ENCODE data around the gene FGFR2. TPM values are rescaled to one million over a fixed set of nuclear protein-coding genes. Genes with fewer than 3 reads are reported as not detected.
"Not testable (repeated sequence)": the region's sequence is repeated elsewhere in the genome, so short reads cannot be mapped to it uniquely, and the experiment has no call there.

FGFR2 gene
- total and polyA plus RNA-seq, 12 donors: 0.09 to 0.81 (median 0.51) TPM

GRCh38 chr10:121521794-121522556, 76.3 kb downstream of the FGFR2 start:
- WGBS, 2 donors: 84 to 87% methylated on average over 11 of the region's 11 CpGs
- no peaks in the 10 kb centered on the region for H3K36me3 ChIP-seq
- ATAC-seq (no peak), DNase-seq (no peak)
- H3K4me3 ChIP-seq: no peak overlapping the region
- H3K27ac ChIP-seq: no peak overlapping the region
- intact Hi-C loops (cut with DNase I): no loop called here
- no peak for TF ChIP-seq CTCF (IDR thresholded peaks at IDR 0.05)
- peaks cover 0 to 20% (median 3%) of the 10 kb centered on the region in 7 donors for H3K27me3 ChIP-seq
- no peaks in the 10 kb centered on the region for H3K9me3 ChIP-seq
- no peaks in the 10 kb centered on the region for H3K4me1 ChIP-seq

- H3K27ac ChIP-seq; H3K4me1 ChIP-seq; H3K9me3 ChIP-seq; H3K4me3 ChIP-seq; H3K36me3 ChIP-seq; intact Hi-C loops (cut with DNase I); DNase-seq; ATAC-seq: not testable (repeated sequence)
- peaks cover 0 to 14% (median 0%) of the 10 kb centered on the region in 7 donors for H3K27me3 ChIP-seq
- WGBS, 2 donors: 94 to 96% methylated on average over 6 of the region's 6 CpGs
Observed at GRCh38 chr10:121520526-121520925, 77.7 kb downstream of the FGFR2 start.

- Histone ChIP-seq H3K4me3 (no peak overlapping the region), H3K9me3 (no peaks in the 10 kb centered on the region), H3K27ac (no peak overlapping the region), H3K4me1 (no peaks in the 10 kb centered on the region), H3K27me3 (peaks cover 0 to 14% (median 0%) of the 10 kb centered on the region in 7 donors), H3K36me3 (no peaks in the 10 kb centered on the region)
- DNase-seq: no peak
- intact Hi-C loops (cut with DNase I): no loop called here
- WGBS, 2 donors: 82 to 86% methylated on average over 17 of the region's 17 CpGs
- TF ChIP-seq CTCF (IDR thresholded peaks at IDR 0.05): no peak
- no peak for ATAC-seq
Observed at GRCh38 chr10:121519901-121520493, 78.2 kb downstream of the FGFR2 start.

- 56 to 61% methylated on average over 5 of the region's 5 CpGs for WGBS, 2 donors
- H3K4me3 ChIP-seq: no peak overlapping the region
Observed at GRCh38 chr10:121519411-121519810, 78.8 kb downstream of the FGFR2 start.

More at GRCh38 chr10:121519411-121519810, 78.8 kb downstream of the FGFR2 start:
- H3K36me3 ChIP-seq: no peaks in the 10 kb centered on the region
- no peaks in the 10 kb centered on the region for H3K9me3 ChIP-seq
- ATAC-seq: no peak
- intact Hi-C loops (cut with DNase I): no loop called here
- H3K4me1 ChIP-seq: no peaks in the 10 kb centered on the region
- no peak for DNase-seq
- H3K27ac ChIP-seq: no peak overlapping the region
- no peak for TF ChIP-seq CTCF (IDR thresholded peaks at IDR 0.05)
- H3K27me3 ChIP-seq: peaks cover 0 to 14% (median 0%) of the 10 kb centered on the region in 7 donors

Measured in heart right ventricle (tissue), 16 donors.